Brain microvascular endothelial cell (primary cell): ENCODE measurements around the gene ZSCAN5A.

ENCODE experiments used
- DNase-seq: peaks from one replicate; pipeline ENCODE4 v3.0.0-alpha.2; 2020
- H3K27ac ChIP-seq: fragments of 250-450 bp; sonication (Bioruptor Pico); 2 replicates; pipeline ENCODE4 v1.5.1; 2020; ENCODE audit warnings: mild to moderate bottlenecking, moderate library complexity
- H3K27me3 ChIP-seq: fragments of 250-450 bp; sonication (Bioruptor Pico); replicated peaks from 2 replicates; pipeline ENCODE4 v1.5.1; 2020; ENCODE audit warnings: mild to moderate bottlenecking
- H3K36me3 ChIP-seq: fragments of 250-450 bp; sonication (Bioruptor Pico); replicated peaks from 2 replicates; pipeline ENCODE4 v1.5.1; 2020; ENCODE audit warnings: mild to moderate bottlenecking
- H3K4me3 ChIP-seq: 2 replicates; pipeline ENCODE4 v1.5.1; 2011; ENCODE audit warnings: low read depth, mild to moderate bottlenecking, control low read depth, low read length, moderate library complexity
- CTCF ChIP-seq: IDR thresholded peaks from 2 replicates; pipeline ENCODE4 v1.5.1; 2011; ENCODE audit warnings: low read depth, mild to moderate bottlenecking, moderate library complexity, low read length, control low read depth, inconsistent platforms; ENCODE audit errors: missing control alignments
- in situ Hi-C: cut with HindIII; loops from 2 replicates; pipeline ENCODE4 v1.10.0; 2017; ENCODE audit warnings: low sequenced_read_pairs, low pct_ligation_motif_present

The ZSCAN5A gene

DNA sequence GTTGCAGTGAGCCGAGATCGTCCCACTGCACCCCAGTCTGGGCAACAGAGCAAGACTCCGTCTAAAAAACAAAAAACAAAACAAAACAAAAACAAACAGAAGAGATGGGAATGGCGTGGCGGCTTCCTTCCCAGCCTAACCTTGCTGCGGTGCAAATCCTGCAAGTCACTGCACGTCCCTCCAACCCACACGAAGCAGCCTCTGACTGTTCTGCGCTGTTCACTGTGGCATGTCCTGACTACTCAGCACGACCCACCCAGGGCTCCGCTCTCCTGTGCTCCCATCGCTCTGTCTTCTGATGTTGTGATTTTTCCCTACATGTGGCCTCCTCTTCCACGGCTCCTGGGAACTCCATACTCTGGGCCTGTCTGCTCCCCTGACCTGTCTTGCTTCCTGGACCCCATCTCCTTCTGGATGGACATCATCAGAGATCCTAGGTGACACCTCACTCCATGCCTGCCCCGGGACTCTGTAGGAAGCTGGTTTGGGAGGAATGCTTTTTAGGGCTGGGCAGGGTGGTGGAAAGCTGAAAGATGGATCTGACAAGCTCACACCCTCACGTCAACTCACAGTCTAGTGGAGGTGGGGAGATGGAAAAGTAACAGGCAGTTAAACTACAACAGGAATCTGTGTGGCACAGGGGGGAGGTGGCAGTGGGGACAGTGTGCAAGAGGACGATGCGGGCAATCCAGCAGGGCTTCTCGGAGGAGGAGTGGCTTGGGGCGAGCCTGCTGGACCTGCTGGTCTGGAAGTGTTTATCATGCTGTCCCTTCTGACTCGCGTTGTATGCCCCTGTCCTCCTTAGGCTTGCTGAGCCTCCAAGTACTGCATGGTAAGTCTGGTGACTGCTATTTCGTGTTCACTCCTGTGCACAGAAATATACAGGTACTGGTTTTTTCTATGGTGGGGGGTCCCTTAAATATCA is 18.8 kb downstream of the ZSCAN5A start:
- no peak overlapping the region for H3K4me3 ChIP-seq
- no peak for TF ChIP-seq CTCF
- H3K27me3 ChIP-seq: no peaks in the 10 kb centered on the region
- H3K27ac ChIP-seq: no peak overlapping the region
- DNase-seq: no peak
- in situ Hi-C loops: no loop called here
- H3K36me3 ChIP-seq: no peaks in the 10 kb centered on the region

- no peaks in the 10 kb centered on the region for H3K27me3 ChIP-seq
- in situ Hi-C loops: no loop called here
- no peak overlapping the region for H3K4me3 ChIP-seq
- peak; percentile 36 for DNase-seq
- no peaks in the 10 kb centered on the region for H3K36me3 ChIP-seq
- no peak for TF ChIP-seq CTCF
- no peak overlapping the region for H3K27ac ChIP-seq
Observed at GRCh38 chr19:56294549-56294948, 20.1 kb downstream of the ZSCAN5A start.

DNA sequence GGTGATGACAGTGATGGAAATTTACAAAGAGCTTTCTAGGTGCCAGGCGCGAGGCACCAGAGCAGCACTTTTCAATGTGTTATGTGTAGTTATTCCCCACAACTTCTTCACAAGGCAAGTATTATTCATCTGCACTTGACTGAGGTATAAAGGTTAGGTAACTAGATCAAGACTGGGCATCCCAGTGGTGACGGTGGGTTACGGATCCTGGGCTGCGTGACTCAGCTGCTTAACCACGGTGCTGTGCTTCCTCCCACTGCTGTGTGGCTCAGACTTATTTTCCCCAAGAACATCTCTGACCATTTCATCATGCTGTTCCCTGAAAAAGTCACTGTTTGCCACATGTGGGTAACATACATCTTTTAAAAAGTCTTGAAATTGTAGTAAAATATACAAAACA is 22.8 kb downstream of the ZSCAN5A start:
- in situ Hi-C loops: no loop called here
- Histone ChIP-seq H3K27me3 (no peaks in the 10 kb centered on the region), H3K36me3 (no peaks in the 10 kb centered on the region), H3K4me3 (no peak overlapping the region), H3K27ac (no peak overlapping the region)
- DNase-seq: no peak
- no peak for TF ChIP-seq CTCF

GRCh38 chr19:56290104-56290503 is 24.5 kb downstream of the ZSCAN5A start:
- Histone ChIP-seq H3K36me3 (no peaks in the 10 kb centered on the region), H3K27me3 (no peaks in the 10 kb centered on the region), H3K4me3 (no peak overlapping the region), H3K27ac (no peak overlapping the region)
- DNase-seq: no peak
- no peak for TF ChIP-seq CTCF
- in situ Hi-C loops: no loop called here

DNA sequence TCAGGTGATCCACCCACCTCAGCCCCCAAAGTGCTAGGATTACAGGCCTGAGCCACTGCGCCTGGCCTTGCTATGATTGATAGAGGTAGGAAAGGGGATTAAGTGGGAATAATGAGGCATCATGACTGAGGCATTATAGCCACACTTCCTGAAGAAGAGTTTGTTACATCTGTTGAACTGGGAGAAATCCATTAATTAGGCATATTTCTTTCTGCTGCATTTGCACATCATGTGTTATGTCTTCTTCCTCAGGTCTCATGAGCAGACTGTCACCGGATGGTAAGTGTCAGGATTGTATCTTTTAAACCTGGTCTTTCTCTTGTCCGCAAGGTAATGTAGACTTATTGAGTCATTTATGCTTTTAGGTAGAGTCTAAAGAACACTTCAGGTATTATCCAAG is 29.9 kb downstream of the ZSCAN5A start:
- no peaks in the 10 kb centered on the region for H3K36me3 ChIP-seq
- H3K27me3 ChIP-seq: no peaks in the 10 kb centered on the region
- TF ChIP-seq CTCF: no peak
- DNase-seq: no peak
- no peak overlapping the region for H3K27ac ChIP-seq
- in situ Hi-C loops: no loop called here
- no peak overlapping the region for H3K4me3 ChIP-seq
